Endothelial cell of umbilical vein (primary cell): ENCODE data around the gene LRRC23. TPM values are rescaled to one million over a fixed set of nuclear protein-coding genes. Genes with fewer than 3 reads are reported as not detected.
A peak's percentile ranks its signal among the peaks of the same experiment; 100 is the strongest.

Experiments used
- BruUV-seq: library from RNA; stranded (reverse); fragments of 400-500 nt; replicated peaks from 2 replicates; lab custom pipeline; 2021; lab: Mats Ljungman, UMichigan
- CTCF ChIA-PET: fragments of 300-600, 350-600 bp; sonication (Branson Sonifier 250); formaldehyde crosslinking; loops from one replicate; lab custom pipeline; 2021; ENCODE audit warnings: antibody characterized with exemption, inconsistent platforms; lab: Charles Lee
- POLR2A ChIA-PET: fragments of 300-600, 350-600 bp; sonication (Branson Sonifier 250); formaldehyde crosslinking; loops from one replicate; lab custom pipeline; 2021; ENCODE audit warnings: antibody characterized with exemption, inconsistent platforms; lab: Charles Lee
- DNase-seq: peaks from one replicate; pipeline ENCODE4 v3.0.0-alpha.2; 2011; ENCODE audit warnings: low read depth, low spot score
- FAIRE-seq: peaks from 2 replicates; lab custom pipeline; 2011; peaks lifted over from hg19 to GRCh38; lab: Jason Lieb, UNC
- H2AFZ ChIP-seq: 2 replicates; pipeline ENCODE4 v1.6.0; 2012; ENCODE audit warnings: low read depth, low read length, control low read depth, inconsistent platforms
- H3K27ac ChIP-seq: 2 replicates; pipeline ENCODE4 v1.5.1; 2011; ENCODE audit warnings: low read depth, mild to moderate bottlenecking, control low read depth, low read length, moderate library complexity; ENCODE audit not compliant: insufficient read depth
- H3K27me3 ChIP-seq, 2 experiments: 2 replicates each; pipeline versions ENCODE4 v1.6.0 to v1.6.1; 2011; ENCODE audit warnings: low read length in 2 of 2, mixed read lengths in 1 of 2; ENCODE audit not compliant: control insufficient read depth in 2 of 2, insufficient read depth in 2 of 2
- H3K36me3 ChIP-seq, 2 experiments: 2 replicates in 1 of 2; 3 replicates in 1 of 2; pipeline ENCODE4 v1.5.1; 2011; ENCODE audit warnings: low read length in 2 of 2, mild to moderate bottlenecking in 1 of 2, moderate library complexity in 1 of 2; ENCODE audit not compliant: control insufficient read depth in 2 of 2, insufficient read depth in 2 of 2; ENCODE audit errors: extremely low read depth in 1 of 2
- H3K4me1 ChIP-seq: 3 replicates; pipeline ENCODE4 v1.5.1; 2011; ENCODE audit warnings: mild to moderate bottlenecking, low read length; ENCODE audit not compliant: control insufficient read depth, insufficient read depth; ENCODE audit errors: extremely low read depth
- H3K4me2 ChIP-seq: 2 replicates; pipeline ENCODE4 v1.6.1; 2011; ENCODE audit warnings: low read length, control low read depth, mixed read lengths; ENCODE audit not compliant: insufficient read depth
- H3K4me3 ChIP-seq, 3 experiments: fragments of 200-600 bp in 1 of 3; sonication (generic), shearing (Covaris generic) in 1 of 3; replicated peaks in 1 of 3; 2 replicates each; pipeline ENCODE4 v1.5.1; 2011 to 2016; ENCODE audit warnings: control low read depth in 3 of 3, low read length in 3 of 3, mild to moderate bottlenecking in 2 of 3, inconsistent platforms in 1 of 3, low read depth in 1 of 3, moderate library complexity in 1 of 3; ENCODE audit not compliant: insufficient read depth in 1 of 3
- H3K79me2 ChIP-seq: 2 replicates; pipeline ENCODE4 v1.6.0; 2012; ENCODE audit warnings: low read length, inconsistent platforms; ENCODE audit not compliant: control insufficient read depth, insufficient read depth
- H3K9ac ChIP-seq: replicated peaks from 2 replicates; pipeline ENCODE3; 2011; ENCODE audit warnings: low read length, control low read depth; ENCODE audit not compliant: insufficient read depth; ENCODE audit errors: extremely low read depth
- H3K9me1 ChIP-seq: replicated peaks from 3 replicates; pipeline ENCODE4 v1.6.0; 2011; ENCODE audit warnings: mild to moderate bottlenecking, low read length; ENCODE audit not compliant: control insufficient read depth, insufficient read depth; ENCODE audit errors: extremely low read depth
- H3K9me3 ChIP-seq: replicated peaks from 2 replicates; pipeline ENCODE4 v1.5.1; 2012; ENCODE audit warnings: low read length, inconsistent platforms; ENCODE audit not compliant: control insufficient read depth, insufficient read depth
- H4K20me1 ChIP-seq: replicated peaks from 2 replicates; pipeline ENCODE3; 2011; ENCODE audit warnings: mild to moderate bottlenecking, low read length; ENCODE audit not compliant: control insufficient read depth, insufficient read depth; ENCODE audit errors: extremely low read depth
- EZH2 ChIP-seq: IDR thresholded peaks from 2 replicates; pipeline ENCODE4 v1.6.1; 2012; ENCODE audit warnings: borderline replicate concordance, low read depth, mild to moderate bottlenecking, moderate library complexity, low read length, inconsistent platforms; ENCODE audit not compliant: severe bottlenecking
- FOS ChIP-seq: IDR thresholded peaks from 2 replicates; pipeline ENCODE4 v1.6.1; 2011; ENCODE audit warnings: mild to moderate bottlenecking, low read length, moderate library complexity, borderline replicate concordance; ENCODE audit not compliant: insufficient read depth
- GATA2 ChIP-seq: IDR thresholded peaks from 2 replicates; pipeline ENCODE4 v1.7.0; 2011; ENCODE audit warnings: low read depth, mild to moderate bottlenecking, moderate library complexity, mixed read lengths, low read length; ENCODE audit not compliant: insufficient read length, insufficient read depth
- JUN ChIP-seq: IDR thresholded peaks from 2 replicates; pipeline ENCODE4 v1.6.1; 2011; ENCODE audit warnings: borderline replicate concordance, low read depth; ENCODE audit not compliant: insufficient read length, insufficient read depth
- MAX ChIP-seq: IDR thresholded peaks from 2 replicates; pipeline ENCODE4 v1.6.1; 2011; ENCODE audit not compliant: insufficient read depth, insufficient read length
- MYC ChIP-seq: IDR thresholded peaks from one replicate; pipeline ENCODE4 v1.6.1; 2011; ENCODE audit warnings: mild to moderate bottlenecking, low read depth, low read length
- POLR2A ChIP-seq: IDR thresholded peaks from 2 replicates; pipeline ENCODE4 v1.6.1; 2012; ENCODE audit warnings: low read depth, mild to moderate bottlenecking, control low read depth, low read length
- POLR2AphosphoS5 ChIP-seq: IDR thresholded peaks from 2 replicates; pipeline ENCODE4 v1.6.1; 2012; ENCODE audit warnings: low read depth, mild to moderate bottlenecking, control low read depth, low read length, moderate library complexity; ENCODE audit not compliant: insufficient read depth
- dilution Hi-C: fragments of 300-500 bp; cut with MboI; formaldehyde crosslinking; loops from one replicate; pipeline ENCODE4 v1.15.0; 2019; ENCODE audit warnings: low sequenced_read_pairs; ENCODE audit not compliant: extremely low pct_ligation_motif_present
- intact Hi-C: fragments of 100-400 bp; cut with micrococcal nuclease; formaldehyde crosslinking; loops from one replicate; pipeline ENCODE4 v1.10.0; 2022
- polyA plus RNA-seq, 4 experiments: library from polyadenylated mRNA; depleted of rRNA in 3 of 4; stranded (reverse) in 3 of 4; unstranded in 1 of 4; fragments of >200 nt; gene quantifications; 2 replicates each; pipeline versions ENCODE4 v1.2.1 to v1.2.3, GENCODE V29; 2011 to 2012; ENCODE audit warnings: missing spikeins in 1 of 4
- total RNA-seq: library from RNA; stranded (reverse); gene quantifications from 2 replicates; pipeline ENCODE4 v1.2.3, GENCODE V29; 2021
- TF ChIP-seq, protein P1 (sequence below), 2 donors: IDR thresholded peaks; 1 replicate in 1 of 2; 2 replicates in 1 of 2; pipeline ENCODE4 v1.5.1; 2011; ENCODE audit warnings: low read length in 2 of 2, mild to moderate bottlenecking in 2 of 2, moderate library complexity in 2 of 2, control low read depth in 1 of 2, inconsistent platforms in 1 of 2, low read depth in 1 of 2; ENCODE audit not compliant: insufficient read depth in 1 of 2; ENCODE audit errors: extremely low read depth in 1 of 2

LRRC23 gene
- total and polyA plus RNA-seq, 2 donors (not counting 3 experiments of a cell fraction or from before 2014, with no cell fraction given): 3.1 to 3.5 TPM

- no peak for DNase-seq
- Histone ChIP-seq H3K9me3 (no peaks in the 10 kb centered on the region), H2AFZ (no peak overlapping the region), H3K9ac (no peak overlapping the region), H3K4me2 (no peak overlapping the region), H3K27ac (no peak overlapping the region), H4K20me1 (no peaks in the 10 kb centered on the region), H3K4me1 (peaks cover 3% of the 10 kb centered on the region), H3K4me3 (no peak overlapping the region), H3K9me1 (no peaks in the 10 kb centered on the region), H3K36me3 (no peaks in the 10 kb centered on the region), H3K27me3 (no peaks in the 10 kb centered on the region), H3K79me2 (no peaks in the 10 kb centered on the region)
- CTCF ChIA-PET: interaction anchor here (1.1 to 2.6 kb wide), 4 partner anchors 8 to 30 kb away, joined by 4 to 8 read pairs (median 6); partner anchors contain the start of gene SPSB2
- peak; percentile 4 for FAIRE-seq
- intact Hi-C loops (no loop called here), dilution Hi-C loops (no loop called here)
- TF ChIP-seq POLR2A (no peak), FOS (no peak), MYC (no peak), POLR2AphosphoS5 (no peak), MAX (no peak), GATA2 (no peak), EZH2 (no peak), JUN (no peak)
- TF ChIP-seq, protein P1, sequence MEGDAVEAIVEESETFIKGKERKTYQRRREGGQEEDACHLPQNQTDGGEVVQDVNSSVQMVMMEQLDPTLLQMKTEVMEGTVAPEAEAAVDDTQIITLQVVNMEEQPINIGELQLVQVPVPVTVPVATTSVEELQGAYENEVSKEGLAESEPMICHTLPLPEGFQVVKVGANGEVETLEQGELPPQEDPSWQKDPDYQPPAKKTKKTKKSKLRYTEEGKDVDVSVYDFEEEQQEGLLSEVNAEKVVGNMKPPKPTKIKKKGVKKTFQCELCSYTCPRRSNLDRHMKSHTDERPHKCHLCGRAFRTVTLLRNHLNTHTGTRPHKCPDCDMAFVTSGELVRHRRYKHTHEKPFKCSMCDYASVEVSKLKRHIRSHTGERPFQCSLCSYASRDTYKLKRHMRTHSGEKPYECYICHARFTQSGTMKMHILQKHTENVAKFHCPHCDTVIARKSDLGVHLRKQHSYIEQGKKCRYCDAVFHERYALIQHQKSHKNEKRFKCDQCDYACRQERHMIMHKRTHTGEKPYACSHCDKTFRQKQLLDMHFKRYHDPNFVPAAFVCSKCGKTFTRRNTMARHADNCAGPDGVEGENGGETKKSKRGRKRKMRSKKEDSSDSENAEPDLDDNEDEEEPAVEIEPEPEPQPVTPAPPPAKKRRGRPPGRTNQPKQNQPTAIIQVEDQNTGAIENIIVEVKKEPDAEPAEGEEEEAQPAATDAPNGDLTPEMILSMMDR (IDR thresholded peaks at IDR 0.05; ENCODE audit: extremely low read depth in 1 of 2, insufficient read depth in 1 of 2, low read depth in 1 of 2, low read length in 2 of 2): no peak
- POLR2A ChIA-PET: no interaction called here
- no TSS peak for BruUV-seq
These were observed 5.2 kb upstream of the LRRC23 start for GRCh38 chr12:6899427-6899826.
